ENCODE data around the gene DPP6. TPM values are rescaled to one million over a fixed set of nuclear protein-coding genes. Genes with fewer than 3 reads are reported as not detected.

The DPP6 gene
- total RNA-seq, 1 donor from 2014 or later, result not detected

GRCh38 chr7:154517768-154518167 lies 465.6 kb downstream of the DPP6 start:
- Mint-ChIP-seq H3K27me3 (ENCODE audit: unreplicated experiment) (no peaks in the 10 kb centered on the region), H3K4me3 (ENCODE audit: unreplicated experiment) (no peak overlapping the region), H3K36me3 (ENCODE audit: unreplicated experiment) (peaks cover 5% of the 10 kb centered on the region), H3K27ac (ENCODE audit: unreplicated experiment) (no peak overlapping the region), H3K9me3 (ENCODE audit: unreplicated experiment) (peaks cover 14% of the 10 kb centered on the region), H3K4me1 (ENCODE audit: low read depth, unreplicated experiment) (no peaks in the 10 kb centered on the region)
- no peak for TF ChIP-seq CTCF (IDR thresholded peaks at IDR 0.05; ENCODE audit: partially characterized antibody, unreplicated experiment)
- DNase-seq, result no peak

- no peak for TF ChIP-seq CTCF (IDR thresholded peaks at IDR 0.05; ENCODE audit: partially characterized antibody, unreplicated experiment)
- no peaks in the 10 kb centered on the region for H3K4me1 Mint-ChIP-seq (ENCODE audit: low read depth, unreplicated experiment)
- peaks cover 16% of the 10 kb centered on the region for H3K9me3 Mint-ChIP-seq (ENCODE audit: unreplicated experiment)
- no peaks in the 10 kb centered on the region for H3K27me3 Mint-ChIP-seq (ENCODE audit: unreplicated experiment)
- H3K36me3 Mint-ChIP-seq (ENCODE audit: unreplicated experiment), result peaks cover 5% of the 10 kb centered on the region
- no peak overlapping the region for H3K27ac Mint-ChIP-seq (ENCODE audit: unreplicated experiment)
- no peak overlapping the region for H3K4me3 Mint-ChIP-seq (ENCODE audit: unreplicated experiment)
- DNase-seq, result no peak
Measured at GRCh38 chr7:154519229-154519628, 467.0 kb downstream of the DPP6 start.

DNA sequence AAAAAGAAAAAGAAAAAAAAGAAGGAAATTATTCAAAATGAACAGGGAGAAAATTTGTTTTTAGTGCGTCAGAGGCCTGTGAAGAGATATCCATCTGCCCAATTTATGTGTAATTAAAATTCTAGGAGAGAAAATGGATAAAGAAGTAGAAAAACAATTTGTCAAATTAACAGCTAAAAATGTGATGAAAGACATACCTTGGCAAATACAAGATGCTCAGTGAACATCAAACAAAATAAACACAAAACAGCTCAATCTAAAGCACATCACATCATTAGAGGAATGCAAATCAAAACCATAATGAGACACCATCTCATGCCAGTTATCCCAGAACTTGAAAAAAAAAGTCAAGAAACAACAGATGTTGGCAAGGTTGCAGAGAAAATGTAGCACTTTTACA lies 477.9 kb downstream of the DPP6 start:
- peaks cover 1% of the 10 kb centered on the region for H3K27me3 Mint-ChIP-seq (ENCODE audit: unreplicated experiment)
- TF ChIP-seq CTCF (IDR thresholded peaks at IDR 0.05; ENCODE audit: partially characterized antibody, unreplicated experiment), result no peak
- DNase-seq, result no peak
- no peak overlapping the region for H3K4me3 Mint-ChIP-seq (ENCODE audit: unreplicated experiment)
- H3K4me1 Mint-ChIP-seq (ENCODE audit: low read depth, unreplicated experiment), result no peaks in the 10 kb centered on the region
- peaks cover 11% of the 10 kb centered on the region for H3K9me3 Mint-ChIP-seq (ENCODE audit: unreplicated experiment)
- no peak overlapping the region for H3K27ac Mint-ChIP-seq (ENCODE audit: unreplicated experiment)
- peaks cover 9% of the 10 kb centered on the region for H3K36me3 Mint-ChIP-seq (ENCODE audit: unreplicated experiment)

- peaks cover 1% of the 10 kb centered on the region for H3K27me3 Mint-ChIP-seq (ENCODE audit: unreplicated experiment)
- H3K4me1 Mint-ChIP-seq (ENCODE audit: low read depth, unreplicated experiment), result no peaks in the 10 kb centered on the region
- no peak overlapping the region for H3K4me3 Mint-ChIP-seq (ENCODE audit: unreplicated experiment)
- no peak overlapping the region for H3K27ac Mint-ChIP-seq (ENCODE audit: unreplicated experiment)
- DNase-seq, result no peak
- peaks cover 13% of the 10 kb centered on the region for H3K9me3 Mint-ChIP-seq (ENCODE audit: unreplicated experiment)
- no peak for TF ChIP-seq CTCF (IDR thresholded peaks at IDR 0.05; ENCODE audit: partially characterized antibody, unreplicated experiment)
- peaks cover 9% of the 10 kb centered on the region for H3K36me3 Mint-ChIP-seq (ENCODE audit: unreplicated experiment)
Measured at GRCh38 chr7:154532771-154533170, 480.6 kb downstream of the DPP6 start.

- no peak for TF ChIP-seq CTCF (IDR thresholded peaks at IDR 0.05; ENCODE audit: partially characterized antibody, unreplicated experiment)
- Mint-ChIP-seq H3K27ac (ENCODE audit: unreplicated experiment) (no peak overlapping the region), H3K4me3 (ENCODE audit: unreplicated experiment) (no peak overlapping the region), H3K4me1 (ENCODE audit: low read depth, unreplicated experiment) (no peaks in the 10 kb centered on the region), H3K9me3 (ENCODE audit: unreplicated experiment) (peaks cover 4% of the 10 kb centered on the region), H3K27me3 (ENCODE audit: unreplicated experiment) (no peaks in the 10 kb centered on the region), H3K36me3 (ENCODE audit: unreplicated experiment) (no peaks in the 10 kb centered on the region)
- no peak for DNase-seq
Measured at GRCh38 chr7:154540596-154540995, 488.4 kb downstream of the DPP6 start.

Measured in glutamatergic neuron (in vitro differentiated cells).